ENCODE results near the gene SHANK2.

GRCh38 chr11:71268706-71269321 is 16.4 kb upstream of the SHANK2 start:
- TF ChIP-seq CTCF (IDR thresholded peaks at IDR 0.05; ENCODE audit: insufficient read depth, low read length, poor library complexity, severe bottlenecking): no peak
- TF ChIP-seq EZH2phosphoT487 (conservative IDR thresholded peaks at IDR 0.05; ENCODE audit: low read length): no peak
